ENCODE data around the gene CENPP. TPM values are rescaled to one million over a fixed set of nuclear protein-coding genes. Genes with fewer than 3 reads are reported as not detected.
A peak's percentile ranks its signal among the peaks of the same experiment; 100 is the strongest.

CENPP gene
- total RNA-seq, 1 donor from 2014 or later = 5.7 TPM

DNA sequence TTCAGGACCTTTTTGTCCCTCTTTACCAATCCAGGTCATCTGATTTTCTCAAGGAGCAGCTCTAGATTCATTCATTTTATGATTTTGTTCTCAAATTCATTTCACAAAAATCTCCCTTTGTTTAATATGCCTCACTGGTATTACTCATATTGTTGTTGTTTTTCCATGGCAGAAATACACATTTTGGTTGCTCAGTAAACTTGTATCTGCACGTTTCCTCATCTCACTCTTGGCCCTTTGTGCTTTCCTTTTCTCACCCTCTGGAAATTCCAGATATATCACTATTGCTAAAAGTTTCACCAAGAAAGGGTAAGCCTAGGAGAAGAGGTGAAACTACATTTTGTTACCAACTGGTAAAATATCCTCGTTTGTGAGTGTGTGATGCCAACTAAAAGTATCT, 141.8 kb downstream of the CENPP start:
- FAIRE-seq (no peak), DNase-seq (ENCODE audit: low spot score in 2 of 2) (no peak)

DNA sequence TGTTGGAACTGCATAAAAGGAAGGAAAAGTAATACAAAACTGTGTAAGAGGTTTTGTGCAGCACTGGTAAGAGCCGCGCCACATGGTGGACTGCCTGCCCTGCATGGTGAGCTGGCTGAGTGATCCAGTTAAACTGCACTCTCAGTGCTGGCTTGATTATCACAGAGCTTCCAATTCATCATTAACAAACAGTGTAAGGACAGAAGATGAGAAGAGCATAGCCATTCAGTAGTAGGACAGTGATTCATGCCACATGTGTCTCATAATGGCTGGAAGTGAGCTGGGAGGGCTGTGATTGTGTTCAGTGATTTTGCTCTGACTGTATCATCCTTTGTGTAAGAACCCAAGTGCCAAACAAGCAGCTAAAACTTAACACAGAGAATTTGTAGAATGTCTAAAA, 142.5 kb downstream of the CENPP start:
- FAIRE-seq (no peak), DNase-seq (ENCODE audit: low spot score in 2 of 2) (peak; percentile 6 to 22)

GRCh38 chr9:92474587-92474986, 148.8 kb downstream of the CENPP start:
- no peak for FAIRE-seq
- DNase-seq (ENCODE audit: low spot score in 2 of 2) = no peak

DNA sequence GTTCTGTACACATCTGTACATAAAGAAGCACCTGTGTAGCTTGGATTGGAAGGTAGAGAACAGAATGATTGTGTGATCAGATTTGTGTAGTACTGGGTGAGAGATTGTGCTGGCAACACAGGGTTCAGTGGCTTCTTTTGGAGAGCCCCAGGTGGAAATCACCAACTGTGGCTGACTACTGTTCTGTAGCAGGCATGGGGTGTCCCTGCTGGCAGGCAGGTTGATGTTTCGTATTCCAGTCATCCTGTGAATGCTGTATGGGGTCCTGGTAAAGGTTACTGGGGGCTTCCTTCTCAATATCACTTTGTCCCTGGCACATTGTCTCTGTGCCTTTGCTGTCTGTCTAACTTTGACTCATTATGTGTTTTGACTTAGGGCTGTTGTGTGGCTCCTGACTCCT, 151.2 kb downstream of the CENPP start:
- no peak for DNase-seq (ENCODE audit: low spot score in 2 of 2)
- no peak for FAIRE-seq

GRCh38 chr9:92478783-92479182, 153.0 kb downstream of the CENPP start:
- DNase-seq (ENCODE audit: low spot score in 2 of 2) = no peak
- FAIRE-seq = no peak

DNA sequence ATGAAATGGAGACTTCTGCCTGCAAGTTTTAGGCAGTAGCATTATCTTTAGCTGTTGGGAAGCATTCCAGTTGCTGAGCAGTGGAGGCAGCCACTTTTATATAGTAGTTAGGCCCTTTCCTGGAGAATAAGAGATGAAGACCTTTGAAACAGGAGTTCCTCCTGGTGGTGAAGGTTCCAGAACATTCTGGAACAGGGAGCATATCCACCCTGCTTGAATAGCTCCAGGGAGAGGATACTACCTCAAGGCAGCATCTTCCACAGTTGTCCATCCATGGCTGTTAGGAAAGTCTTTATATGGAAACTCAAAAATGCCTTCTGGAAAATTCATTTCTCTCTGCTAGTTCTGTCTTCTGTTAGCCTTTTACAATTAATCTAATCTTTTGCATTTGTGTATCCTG, 153.6 kb downstream of the CENPP start:
- FAIRE-seq (no peak), DNase-seq (ENCODE audit: low spot score in 2 of 2) (no peak)

GRCh38 chr9:92480291-92480771, 154.6 kb downstream of the CENPP start:
- FAIRE-seq (no peak), DNase-seq (ENCODE audit: low spot score in 2 of 2) (no peak)

DNA sequence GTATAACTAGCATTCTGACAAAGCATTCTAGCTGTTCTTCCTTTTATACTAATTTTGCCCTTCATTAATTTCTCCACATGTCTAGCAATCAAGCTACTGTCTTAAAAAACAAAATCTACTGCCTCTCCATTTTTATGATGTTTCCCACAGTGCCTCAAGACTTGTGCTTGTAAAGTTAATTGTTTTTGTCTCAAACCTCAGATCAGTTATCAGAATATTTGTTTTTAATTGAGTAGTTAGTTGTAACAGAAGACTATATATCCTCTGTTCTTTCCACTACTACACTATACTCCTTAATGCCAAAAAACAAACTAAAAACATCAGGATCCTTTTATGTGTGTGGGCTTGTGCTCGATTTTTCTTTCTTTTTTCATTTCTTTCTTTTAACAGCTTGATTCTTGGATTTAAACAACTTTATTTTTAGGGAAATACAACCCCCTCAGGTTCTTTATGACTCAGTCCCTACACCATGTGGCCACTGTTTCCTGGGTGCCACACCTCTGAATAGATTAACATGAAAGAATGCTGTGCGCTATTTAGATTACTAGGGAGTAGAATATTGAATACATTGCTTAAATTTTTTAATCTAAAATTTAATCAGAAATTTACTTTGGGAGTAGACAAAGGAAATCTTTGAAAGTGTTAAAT, 155.4 kb downstream of the CENPP start:
- DNase-seq (ENCODE audit: low spot score in 2 of 2) (no peak), FAIRE-seq (no peak)

- FAIRE-seq (no peak), DNase-seq (ENCODE audit: low spot score in 2 of 2) (no peak)
Observed at GRCh38 chr9:92482329-92482728, 156.6 kb downstream of the CENPP start, which contains the start of gene ASPN. Gene ASPN (minus strand): TSS chr9:92482506.

GRCh38 chr9:92482805-92483204, 157.1 kb downstream of the CENPP start:
- DNase-seq (ENCODE audit: low spot score in 2 of 2) (no peak), FAIRE-seq (no peak)

DNA sequence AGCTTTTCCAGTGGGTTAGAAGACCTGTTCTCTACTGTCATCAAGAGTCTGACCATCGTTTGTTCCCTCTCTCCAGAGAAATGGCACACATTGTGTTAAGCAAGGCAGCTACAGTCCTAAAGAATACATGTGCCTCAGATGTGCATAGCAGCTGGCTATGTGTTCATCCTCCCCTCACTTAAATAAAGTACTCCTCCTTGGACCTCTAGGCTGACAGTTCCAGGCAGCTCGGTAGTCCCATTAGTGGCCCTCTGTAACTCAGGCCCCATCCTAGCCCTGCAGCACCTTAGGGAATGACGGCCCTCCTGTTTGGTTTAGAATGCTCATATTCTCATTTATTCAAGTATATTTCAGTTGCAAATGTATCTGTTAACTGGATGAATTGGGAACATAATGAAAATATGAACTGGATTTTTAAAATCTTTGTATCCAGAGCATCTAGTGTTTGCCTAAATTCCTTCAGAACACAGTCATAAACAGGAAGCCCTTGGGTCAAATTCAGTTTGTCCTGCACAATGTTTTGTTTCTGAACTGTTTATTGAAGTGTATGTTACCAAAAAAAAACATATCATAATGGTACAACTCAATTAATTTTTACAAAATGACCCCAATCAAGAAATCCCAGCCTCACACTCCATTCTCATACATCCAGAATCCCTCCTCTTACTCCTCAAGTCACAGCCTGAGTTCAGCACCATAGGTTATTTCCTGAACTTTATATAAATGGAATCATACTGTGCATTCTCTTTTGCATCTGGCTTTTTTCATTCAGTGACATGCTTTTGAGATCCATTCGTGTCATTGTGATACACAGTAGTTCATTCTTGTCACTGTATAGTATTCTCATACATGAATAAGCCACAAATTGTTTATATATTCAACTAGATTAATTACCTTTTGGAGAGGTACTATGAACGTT, 158.1 kb downstream of the CENPP start:
- no peak for DNase-seq (ENCODE audit: low spot score in 2 of 2)
- no peak for FAIRE-seq

- FAIRE-seq (no peak), DNase-seq (ENCODE audit: low spot score in 2 of 2) (no peak)
Observed at GRCh38 chr9:92484563-92484962, 158.8 kb downstream of the CENPP start.

DNA sequence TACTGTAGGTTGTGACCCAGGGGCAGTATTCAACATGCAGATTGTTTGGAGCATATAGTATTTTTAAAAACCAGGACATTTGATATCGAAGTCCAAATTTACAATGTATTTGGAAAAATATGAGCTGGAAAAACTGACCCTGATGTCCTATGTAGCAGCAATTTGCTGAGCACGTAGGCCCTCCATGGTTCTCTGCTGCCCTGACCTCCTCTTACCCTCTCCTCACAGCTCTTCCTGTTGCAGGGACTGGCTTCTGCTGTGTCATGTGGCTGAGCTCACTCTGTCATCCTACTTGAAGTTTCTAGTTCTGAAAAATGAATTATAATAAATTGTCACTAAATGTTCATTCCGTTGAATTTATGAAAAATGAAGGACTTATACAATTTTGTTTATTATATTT, 160.6 kb downstream of the CENPP start:
- DNase-seq (ENCODE audit: low spot score in 2 of 2) (no peak), FAIRE-seq (no peak)

- DNase-seq (ENCODE audit: low spot score in 2 of 2) (no peak), FAIRE-seq (no peak)
Observed at GRCh38 chr9:92488681-92489550, 163.2 kb downstream of the CENPP start.

DNA sequence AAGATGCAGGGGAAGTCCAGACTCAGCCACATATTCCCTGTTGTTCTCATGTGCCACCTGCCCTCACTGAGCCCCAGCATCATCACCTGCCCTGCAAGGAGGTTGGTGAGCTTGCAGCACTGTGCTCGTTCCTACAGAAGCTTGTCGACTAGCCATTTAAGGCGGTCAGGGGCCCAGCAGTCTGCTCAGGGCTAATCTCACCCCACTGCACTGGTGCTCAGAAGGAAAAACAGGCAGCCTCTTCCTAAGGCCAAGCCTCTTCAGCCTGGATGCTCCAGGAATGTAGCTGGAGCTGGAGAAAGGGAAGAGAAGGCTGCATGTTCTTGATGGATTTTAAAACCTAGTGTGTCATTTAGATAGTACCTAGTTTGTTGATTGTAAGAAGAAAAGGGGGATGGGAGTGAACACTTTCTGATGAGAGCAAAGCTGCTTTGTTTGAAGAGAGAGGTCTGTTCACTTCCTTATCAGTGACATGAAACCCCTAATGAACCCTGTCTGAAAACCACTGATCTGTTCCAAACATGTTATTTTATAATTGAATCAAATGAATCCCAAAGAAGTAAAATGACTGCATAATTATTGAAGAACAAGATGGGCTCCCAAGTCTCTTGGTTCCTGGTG, 167.1 kb downstream of the CENPP start:
- FAIRE-seq = no peak
- no peak for DNase-seq (ENCODE audit: low spot score in 2 of 2)

- DNase-seq (ENCODE audit: low spot score in 2 of 2) (no peak), FAIRE-seq (no peak)
Observed at GRCh38 chr9:92493749-92494387, 168.1 kb downstream of the CENPP start.

- no peak for FAIRE-seq
- no peak for DNase-seq (ENCODE audit: low spot score in 2 of 2)
Observed at GRCh38 chr9:92494856-92495255, 169.1 kb downstream of the CENPP start.

GRCh38 chr9:92496396-92497176, 170.8 kb downstream of the CENPP start:
- no peak for DNase-seq (ENCODE audit: low spot score in 2 of 2)

GRCh38 chr9:92499701-92500100, 173.9 kb downstream of the CENPP start:
- no peak for FAIRE-seq
- no peak for DNase-seq (ENCODE audit: low spot score in 2 of 2)

More at GRCh38 chr9:92496396-92497176, 170.8 kb downstream of the CENPP start:
- FAIRE-seq = no peak
